Measurements from ENCODE around the gene CTNNBL1. TPM values are rescaled to one million over a fixed set of nuclear protein-coding genes. Genes with fewer than 3 reads are reported as not detected.

CTNNBL1 gene
- total RNA-seq, 6 experiments from 2014 or later = 16.3 to 41.8 (median 28.8) TPM

DNA sequence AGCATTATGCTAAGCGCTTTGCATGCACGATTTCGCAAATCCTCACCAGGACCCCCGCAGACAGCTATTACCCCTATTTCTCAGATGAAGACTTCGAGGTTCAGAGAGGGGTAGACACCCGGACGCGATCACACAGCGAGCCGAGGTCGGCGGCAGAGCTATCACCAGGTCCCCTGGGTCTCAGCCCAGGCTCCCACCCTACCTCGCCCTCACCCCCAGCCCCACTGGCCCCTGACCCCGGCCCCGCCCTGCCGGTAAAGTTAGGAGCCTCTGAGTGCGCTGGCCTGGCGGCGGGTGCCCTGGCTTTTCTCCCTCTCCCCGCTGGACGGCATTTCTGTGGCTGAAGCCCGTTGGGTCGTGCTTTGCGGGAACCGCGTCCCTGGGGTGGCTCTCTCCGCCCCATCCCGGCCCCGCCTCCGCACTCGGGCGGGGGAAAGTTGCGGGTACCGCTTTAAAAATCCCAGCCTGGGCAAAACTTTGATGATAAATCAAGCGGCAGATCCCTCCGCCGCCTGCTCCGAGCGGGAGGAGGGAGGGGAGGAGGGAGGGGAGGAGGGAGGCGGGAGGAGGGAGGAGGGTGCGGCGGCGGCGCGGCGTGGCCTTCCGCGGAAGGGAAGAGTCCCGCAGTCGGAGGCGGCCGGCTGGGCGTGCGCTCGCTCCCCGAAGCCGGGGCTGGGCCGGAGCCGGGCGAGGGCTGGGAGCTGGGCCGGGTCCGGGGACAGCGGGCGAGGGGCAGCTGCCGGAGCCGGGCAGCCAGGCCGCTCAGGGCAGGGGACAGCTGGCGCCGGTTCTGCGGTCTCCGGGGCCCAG is 208.9 kb downstream of the CTNNBL1 start, which contains the start of gene VSTM2L:
Gene VSTM2L, plus strand, starts transcription at position 624 of the 810 bp plus-strand sequence. CDS start 224 bp downstream, outside the sequence.
- H3K27me3 ChIP-seq = no peaks in the 10 kb centered on the region
- ATAC-seq (peak; percentile 36 to 61 (median 46)), DNase-seq (peak in 1 of 3 donors; percentile 40)
- H3K27ac ChIP-seq = no peak within 1 kb of the TSS
- H3K9me3 ChIP-seq = no peaks in the 10 kb centered on the region
- TF ChIP-seq, protein P1, sequence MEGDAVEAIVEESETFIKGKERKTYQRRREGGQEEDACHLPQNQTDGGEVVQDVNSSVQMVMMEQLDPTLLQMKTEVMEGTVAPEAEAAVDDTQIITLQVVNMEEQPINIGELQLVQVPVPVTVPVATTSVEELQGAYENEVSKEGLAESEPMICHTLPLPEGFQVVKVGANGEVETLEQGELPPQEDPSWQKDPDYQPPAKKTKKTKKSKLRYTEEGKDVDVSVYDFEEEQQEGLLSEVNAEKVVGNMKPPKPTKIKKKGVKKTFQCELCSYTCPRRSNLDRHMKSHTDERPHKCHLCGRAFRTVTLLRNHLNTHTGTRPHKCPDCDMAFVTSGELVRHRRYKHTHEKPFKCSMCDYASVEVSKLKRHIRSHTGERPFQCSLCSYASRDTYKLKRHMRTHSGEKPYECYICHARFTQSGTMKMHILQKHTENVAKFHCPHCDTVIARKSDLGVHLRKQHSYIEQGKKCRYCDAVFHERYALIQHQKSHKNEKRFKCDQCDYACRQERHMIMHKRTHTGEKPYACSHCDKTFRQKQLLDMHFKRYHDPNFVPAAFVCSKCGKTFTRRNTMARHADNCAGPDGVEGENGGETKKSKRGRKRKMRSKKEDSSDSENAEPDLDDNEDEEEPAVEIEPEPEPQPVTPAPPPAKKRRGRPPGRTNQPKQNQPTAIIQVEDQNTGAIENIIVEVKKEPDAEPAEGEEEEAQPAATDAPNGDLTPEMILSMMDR (IDR thresholded peaks at IDR 0.05) = no peak
- TF ChIP-seq POLR2A (IDR thresholded peaks at IDR 0.05) = no peak
- H3K36me3 ChIP-seq = no peaks in the 10 kb centered on the region
- peaks cover 0 to 10% (median 0%) of the 10 kb centered on the region in 4 donors for H3K4me1 ChIP-seq
- WGBS (ENCODE audit: insufficient coverage, low coverage, low lambda C conversion rate, missing lambda C conversion rate) = 0% methylated on average over 7 of the region's 71 CpGs
- peak within 1 kb of the TSS; percentile 33 to 54 (median 42) for H3K4me3 ChIP-seq
- intact Hi-C loops (cut with DNase I) = loop anchor here in 1 of 2 donors (10.0 kb wide), 1 partner anchor 92 kb away; no protein-coding TSS in a partner anchor

DNA sequence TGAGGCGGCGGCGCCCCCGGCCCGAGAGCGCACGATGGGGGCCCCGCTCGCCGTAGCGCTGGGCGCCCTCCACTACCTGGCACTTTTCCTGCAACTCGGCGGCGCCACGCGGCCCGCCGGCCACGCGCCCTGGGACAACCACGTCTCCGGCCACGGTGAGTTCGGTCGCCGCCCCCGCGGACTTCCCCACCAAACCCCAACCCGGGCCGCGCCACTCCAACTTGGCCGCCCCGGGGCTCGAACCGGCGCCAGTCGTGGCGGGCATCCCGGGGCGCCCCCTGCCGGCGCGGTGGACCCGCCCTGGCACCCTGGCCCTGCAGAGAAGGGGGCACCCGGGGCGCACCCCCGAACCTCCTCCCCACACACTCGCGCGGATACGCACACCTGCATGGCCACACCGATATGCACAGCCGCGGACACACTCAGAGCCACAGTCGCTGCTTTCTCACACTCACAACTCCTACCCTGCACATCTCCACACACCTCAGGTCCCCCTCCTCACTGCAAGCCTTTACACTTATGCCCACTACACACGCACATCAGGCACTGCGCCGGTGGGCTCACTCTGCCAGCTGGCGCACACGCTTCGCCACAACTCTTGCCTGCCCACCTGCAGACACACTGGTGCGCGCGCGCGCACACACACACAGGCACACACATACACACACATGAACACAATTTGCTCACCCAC is 209.6 kb downstream of the CTNNBL1 start:
- Histone ChIP-seq H3K4me1 (peaks cover 0 to 10% (median 0%) of the 10 kb centered on the region in 4 donors), H3K27ac (no peak overlapping the region), H3K9me3 (no peaks in the 10 kb centered on the region), H3K4me3 (peak overlapping the region; percentile 33 to 54 (median 42)), H3K27me3 (no peaks in the 10 kb centered on the region), H3K36me3 (no peaks in the 10 kb centered on the region)
- TF ChIP-seq POLR2A (IDR thresholded peaks at IDR 0.05) = no peak
- TF ChIP-seq, protein P1 (IDR thresholded peaks at IDR 0.05) = peak in 3 of 4 donors; percentile 25 to 43 (median 26)
- 85% methylated on average over 12 of the region's 67 CpGs for WGBS (ENCODE audit: insufficient coverage, low coverage, low lambda C conversion rate, missing lambda C conversion rate)
- ATAC-seq (no peak), DNase-seq (no peak)
- intact Hi-C loops (cut with DNase I) = loop anchor here in 1 of 2 donors (10.0 kb wide), 1 partner anchor 91 kb away; no protein-coding TSS in a partner anchor

DNA sequence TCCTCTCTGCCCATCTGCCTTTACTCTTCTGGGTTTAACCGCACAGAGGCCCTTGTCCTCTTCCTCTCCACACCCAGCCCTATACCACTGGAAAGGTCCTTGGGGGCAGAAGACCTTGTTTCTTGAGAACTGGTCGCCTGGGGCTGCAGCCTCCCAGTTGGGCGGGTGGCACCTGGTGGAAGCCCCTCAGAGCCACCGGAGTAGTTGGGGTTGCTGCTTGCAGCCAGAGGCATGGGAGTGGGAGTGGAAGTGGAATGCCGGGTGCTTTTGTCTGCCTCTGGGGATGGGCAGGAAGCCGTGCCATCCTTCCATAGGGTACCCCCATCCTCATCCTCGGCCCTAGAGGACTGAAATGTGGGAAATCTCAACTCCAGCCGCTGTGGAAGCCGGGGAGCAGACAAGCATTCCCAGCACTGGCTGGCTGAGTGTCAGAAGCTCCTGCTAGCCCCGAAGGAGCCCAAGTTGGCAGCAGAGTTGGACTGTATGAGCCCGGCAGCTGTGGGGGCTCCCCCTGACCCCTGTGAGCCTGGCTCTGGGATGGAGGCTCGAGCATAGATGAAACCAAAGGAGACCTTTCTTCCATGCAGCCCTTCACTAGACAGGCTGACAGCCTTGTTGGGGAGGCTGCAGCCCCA is 210.3 kb downstream of the CTNNBL1 start:
- TF ChIP-seq, protein P1 (IDR thresholded peaks at IDR 0.05) = no peak
- TF ChIP-seq POLR2A (IDR thresholded peaks at IDR 0.05) = no peak
- ATAC-seq (no peak), DNase-seq (no peak)
- no peaks in the 10 kb centered on the region for H3K27me3 ChIP-seq
- no peaks in the 10 kb centered on the region for H3K9me3 ChIP-seq
- WGBS (ENCODE audit: insufficient coverage, low coverage, low lambda C conversion rate, missing lambda C conversion rate) = 71% methylated on average over 6 of the region's 12 CpGs
- peaks cover 0 to 10% (median 0%) of the 10 kb centered on the region in 4 donors for H3K4me1 ChIP-seq
- H3K36me3 ChIP-seq = no peaks in the 10 kb centered on the region
- H3K4me3 ChIP-seq = no peak overlapping the region
- H3K27ac ChIP-seq = no peak overlapping the region
- intact Hi-C loops (cut with DNase I) = loop anchor here in 1 of 2 donors (10.0 kb wide), 1 partner anchor 91 kb away; no protein-coding TSS in a partner anchor

DNA sequence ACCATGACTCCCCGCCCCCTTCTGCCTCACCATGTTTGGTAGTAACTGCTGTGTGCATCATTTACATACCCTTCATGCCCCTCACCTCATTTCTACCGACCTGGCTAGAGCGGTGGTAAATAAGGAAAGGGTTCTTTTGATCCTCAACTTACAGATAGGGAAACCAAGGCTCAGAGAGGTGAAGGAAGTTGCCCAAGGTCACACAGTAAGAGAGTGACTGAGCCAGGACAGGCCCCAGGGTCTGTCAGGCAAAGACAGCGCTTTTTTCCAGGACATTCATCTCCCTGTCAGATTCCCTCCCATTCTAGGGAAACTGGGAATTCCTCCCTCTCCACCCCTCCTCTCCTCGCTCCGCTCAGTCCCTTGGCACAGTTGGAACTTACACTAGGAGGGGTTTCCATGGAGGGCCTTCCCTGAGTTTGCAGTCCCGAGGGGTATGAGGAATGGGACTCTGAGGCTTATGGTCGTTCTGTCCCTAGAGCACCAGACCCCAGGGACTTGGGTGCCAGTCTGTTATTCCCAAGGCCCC is 211.1 kb downstream of the CTNNBL1 start:
- intact Hi-C loops (cut with DNase I) = loop anchor here in 1 of 2 donors (10.0 kb wide), 1 partner anchor 90 kb away; no protein-coding TSS in a partner anchor
- Histone ChIP-seq H3K4me3 (no peak overlapping the region), H3K27me3 (no peaks in the 10 kb centered on the region), H3K4me1 (peaks cover 0 to 10% (median 0%) of the 10 kb centered on the region in 4 donors), H3K27ac (no peak overlapping the region), H3K36me3 (no peaks in the 10 kb centered on the region), H3K9me3 (no peaks in the 10 kb centered on the region)
- TF ChIP-seq POLR2A (IDR thresholded peaks at IDR 0.05) = no peak
- TF ChIP-seq, protein P1 (IDR thresholded peaks at IDR 0.05) = no peak
- ATAC-seq = no peak
- no peak for DNase-seq
- WGBS (ENCODE audit: insufficient coverage, low coverage, low lambda C conversion rate, missing lambda C conversion rate) = 69% methylated on average over 3 of the region's 8 CpGs
